ENCODE measurements around the gene PER1. TPM values are rescaled to one million over a fixed set of nuclear protein-coding genes. Genes with fewer than 3 reads are reported as not detected.

Gene PER1
- total and polyA plus RNA-seq, 9 of the 15 experiments (the other 6 are each of a cell fraction or from before 2014, with no cell fraction given): 0.13 to 26.0 (median 3.4) TPM

DNA sequence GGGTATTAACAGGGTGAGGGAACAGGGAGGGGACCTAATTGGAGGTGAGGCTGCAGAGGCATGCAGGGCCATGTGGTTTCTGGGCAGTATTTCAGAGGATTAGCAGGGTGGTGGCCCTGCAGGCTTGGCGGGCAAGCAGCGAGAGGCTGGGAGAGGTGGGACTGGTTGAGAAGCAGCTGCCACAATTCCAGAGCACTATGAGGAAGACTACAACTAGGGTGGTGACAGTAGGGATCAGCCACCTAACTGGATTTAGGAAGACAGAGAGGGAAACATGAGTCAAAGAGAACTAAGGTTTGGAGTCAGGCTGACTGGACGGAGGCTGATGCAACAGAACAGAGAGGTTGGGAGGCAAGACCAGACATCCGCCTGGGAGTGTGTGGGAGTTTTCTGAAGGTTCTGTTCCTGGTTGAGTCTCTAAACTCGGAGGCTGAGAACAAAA, 46.2 kb downstream of the PER1 start (continued):
- TF ChIP-seq KLF10 (CRISPR knock-in tag; IDR thresholded peaks at IDR 0.05): no peak
- peak; percentile 56 for TF ChIP-seq ZFP36 (IDR thresholded peaks at IDR 0.05; ENCODE audit: low read depth, low read length, partially characterized antibody)
- peak; percentile 44 for TF ChIP-seq BRD9 (IDR thresholded peaks at IDR 0.05; ENCODE audit: low read depth, partially characterized antibody)
- TF ChIP-seq HMG20B (CRISPR knock-in tag; IDR thresholded peaks at IDR 0.05): no peak
- peak; percentile 89 for TF ChIP-seq CEBPG (CRISPR knock-in tag; IDR thresholded peaks at IDR 0.05)
- TF ChIP-seq CEBPG (tag; conservative IDR thresholded peaks at IDR 0.05 in 1 of 2, IDR thresholded peaks at IDR 0.05 in 1 of 2): peak; percentile 51 to 92
- no peak for TF ChIP-seq CHD2 (IDR thresholded peaks at IDR 0.05; ENCODE audit: low read depth, low read length)
- TF ChIP-seq RCOR1 (IDR thresholded peaks at IDR 0.05; ENCODE audit: borderline replicate concordance in 1 of 2, low read depth in 2 of 2, low read length in 2 of 2): 0 out of 4 replicates have a peak, but pooled peaks of 1 of the 2 experiments have one; percentile 17
- 0 out of 2 replicates have a peak, but pooled peaks have one; percentile 17 for TF ChIP-seq MYC (IDR thresholded peaks at IDR 0.05; ENCODE audit: low read depth, low read length)
- TF ChIP-seq MYC (CRISPR knock-in tag; IDR thresholded peaks at IDR 0.05; ENCODE audit: borderline replicate concordance, low read depth): no peak
- TF ChIP-seq UBTF (IDR thresholded peaks at IDR 0.05; ENCODE audit: borderline replicate concordance in 1 of 2, low read depth in 2 of 2, low read length in 2 of 2): 0 out of 4 replicates have a peak, but pooled peaks of 1 of the 2 experiments have one; percentile 50
- TF ChIP-seq EP400 (IDR thresholded peaks at IDR 0.05): peak; percentile 69
- TF ChIP-seq, protein P1, sequence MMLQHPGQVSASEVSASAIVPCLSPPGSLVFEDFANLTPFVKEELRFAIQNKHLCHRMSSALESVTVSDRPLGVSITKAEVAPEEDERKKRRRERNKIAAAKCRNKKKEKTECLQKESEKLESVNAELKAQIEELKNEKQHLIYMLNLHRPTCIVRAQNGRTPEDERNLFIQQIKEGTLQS (IDR thresholded peaks at IDR 0.05): peak; percentile 81; the same call in 1 of the 2 replicates
- TF ChIP-seq, protein P1 (CRISPR knock-in tag; conservative IDR thresholded peaks at IDR 0.05): no peak
- TF ChIP-seq, protein P2, sequence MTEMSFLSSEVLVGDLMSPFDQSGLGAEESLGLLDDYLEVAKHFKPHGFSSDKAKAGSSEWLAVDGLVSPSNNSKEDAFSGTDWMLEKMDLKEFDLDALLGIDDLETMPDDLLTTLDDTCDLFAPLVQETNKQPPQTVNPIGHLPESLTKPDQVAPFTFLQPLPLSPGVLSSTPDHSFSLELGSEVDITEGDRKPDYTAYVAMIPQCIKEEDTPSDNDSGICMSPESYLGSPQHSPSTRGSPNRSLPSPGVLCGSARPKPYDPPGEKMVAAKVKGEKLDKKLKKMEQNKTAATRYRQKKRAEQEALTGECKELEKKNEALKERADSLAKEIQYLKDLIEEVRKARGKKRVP (CRISPR knock-in tag; IDR thresholded peaks at IDR 0.05): peak; percentile 83; the same call in 1 of the 2 replicates
- TF ChIP-seq ZNF589 (CRISPR knock-in tag; IDR thresholded peaks at IDR 0.05; ENCODE audit: low read depth): 0 out of 2 replicates have a peak, but pooled peaks have one; percentile 30

All from K562 (cell line).